Measurements from ENCODE around the gene PAX2.

PAX2 gene

DNA sequence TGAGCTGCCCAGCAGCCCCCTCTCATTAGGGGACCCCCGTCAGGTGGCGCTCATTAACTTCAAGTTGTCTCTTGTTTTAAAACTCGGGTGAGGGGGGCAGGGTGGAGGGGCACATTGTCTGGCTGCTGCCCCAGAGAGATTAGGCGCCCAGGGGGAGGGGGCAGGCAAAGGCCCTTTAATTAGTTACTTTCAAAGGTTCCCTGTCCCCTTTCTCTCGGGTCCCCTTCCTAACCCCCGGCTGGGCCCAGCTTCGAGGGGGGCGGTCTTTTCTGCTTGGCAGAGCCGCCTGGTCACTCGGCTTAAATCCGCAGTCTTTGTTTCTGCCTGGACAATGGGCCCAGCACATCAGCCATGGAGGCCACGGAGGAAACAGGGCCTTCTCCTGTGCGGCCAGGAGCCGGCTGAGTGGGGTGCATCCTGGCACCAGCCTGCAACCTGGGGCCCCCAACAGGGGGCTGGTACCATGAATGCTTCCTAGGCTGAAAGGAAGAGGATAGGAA, 128.5 kb downstream of the PAX2 start:
- DNase-seq (ENCODE audit: low read depth in 1 of 2, low spot score in 1 of 2) = no peak

GRCh38 chr10:100874702-100875483, 129.5 kb downstream of the PAX2 start:
- DNase-seq (ENCODE audit: low read depth in 1 of 2, low spot score in 1 of 2) = no peak

DNA sequence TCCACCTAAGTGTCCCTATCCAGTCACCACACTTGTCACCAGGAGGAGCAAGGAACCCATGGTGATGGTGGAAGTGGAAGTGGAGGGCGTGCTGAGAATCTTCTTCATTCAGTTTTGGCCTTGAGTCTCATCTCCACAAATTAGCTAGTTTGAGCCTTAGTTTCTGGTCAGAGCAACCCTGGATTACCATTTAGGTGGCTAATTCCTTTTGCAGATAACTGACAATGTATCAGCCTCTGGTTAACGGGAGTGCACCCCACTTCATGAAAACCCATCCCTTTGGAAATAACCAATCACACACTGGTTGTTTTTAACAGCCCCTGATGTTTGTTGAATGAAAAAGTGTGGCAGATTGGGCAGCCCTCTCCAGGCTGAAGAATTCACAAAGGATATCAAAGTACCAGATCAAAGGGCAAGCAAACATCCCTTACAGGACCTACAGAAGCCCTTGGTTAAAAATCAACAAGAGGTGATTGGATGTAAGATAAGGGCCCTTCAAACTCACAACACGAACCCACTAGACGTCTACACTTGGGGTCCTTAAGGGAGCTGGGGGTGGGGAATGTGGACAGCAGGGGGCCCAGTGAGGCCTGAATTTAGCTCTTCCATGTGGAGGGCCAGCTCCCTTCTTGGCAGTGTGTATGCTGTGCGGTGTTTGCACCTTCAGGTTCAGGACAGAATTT, 130.2 kb downstream of the PAX2 start:
- no peak for DNase-seq (ENCODE audit: low read depth in 1 of 2, low spot score in 1 of 2)

DNA sequence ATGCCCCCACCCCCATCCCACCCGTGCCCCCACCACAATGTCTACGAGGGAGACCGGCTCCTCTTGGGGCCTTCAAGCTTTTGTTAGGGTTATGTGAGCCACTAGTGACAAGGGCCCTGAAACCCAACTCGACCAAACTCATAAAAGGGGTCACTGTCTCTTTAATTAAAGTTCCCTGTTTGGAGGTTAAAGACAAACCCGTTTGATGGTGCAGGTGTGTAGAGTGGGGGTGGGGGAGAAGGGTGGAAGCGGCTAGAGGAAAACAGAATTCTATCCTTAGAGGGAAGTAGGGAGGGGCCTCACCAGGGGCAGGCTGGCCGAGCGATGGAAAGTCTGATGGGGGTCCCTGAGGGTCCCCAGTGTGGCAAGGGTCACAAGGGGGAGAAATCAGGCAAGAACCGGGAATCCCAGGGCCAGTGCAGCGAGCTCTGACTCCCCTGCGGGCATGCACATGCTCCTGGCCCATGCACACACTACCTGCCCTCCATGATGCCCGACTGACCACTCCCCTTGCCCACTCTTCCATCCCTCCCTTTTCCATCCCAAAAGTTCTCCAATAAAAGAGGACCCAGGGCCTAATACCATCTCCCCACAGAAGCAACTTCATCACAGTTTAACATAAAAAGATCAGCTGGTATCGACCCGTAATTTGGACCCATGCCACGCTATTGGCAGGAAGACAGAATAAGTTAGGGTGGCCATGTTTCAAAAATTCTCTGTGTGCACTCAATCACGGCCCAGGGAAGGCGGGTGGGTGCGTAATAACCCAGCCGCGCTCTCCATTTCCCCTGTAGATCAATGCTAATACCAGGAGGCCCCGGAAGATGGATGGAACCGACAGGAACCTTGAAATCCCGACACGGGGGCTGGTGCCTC, 131.4 kb downstream of the PAX2 start:
- DNase-seq (ENCODE audit: low read depth in 1 of 2, low spot score in 1 of 2) = no peak

- no peak for DNase-seq (ENCODE audit: low read depth in 1 of 2, low spot score in 1 of 2)
Measured at GRCh38 chr10:100877461-100877850, 132.1 kb downstream of the PAX2 start.

GRCh38 chr10:100878291-100878910, 133.0 kb downstream of the PAX2 start:
- no peak for DNase-seq (ENCODE audit: low read depth in 1 of 2, low spot score in 1 of 2)
